HCT116 (cell line): Measurements from ENCODE around the gene PRELP. TPM values are rescaled to one million over a fixed set of nuclear protein-coding genes. Genes with fewer than 3 reads are reported as not detected.

Experiments
- ATAC-seq: fragments of 200-7000 bp; cut with Tn5 transposase; 2 replicates; pipeline ENCODE4 v1.9.1; 2020; ENCODE audit warnings: mild to moderate bottlenecking, moderate library complexity
- BruUV-seq: library from RNA; stranded (reverse); fragments of 400-500 nt; replicated peaks from 2 replicates; lab custom pipeline; 2021; lab: Mats Ljungman, UMichigan
- CTCF ChIA-PET: fragments of 300-600 bp; sonication (Branson Sonifier 250); formaldehyde crosslinking; loops from one replicate; lab custom pipeline; 2021; ENCODE audit warnings: antibody characterized with exemption; lab: Charles Lee
- POLR2A ChIA-PET: fragments of 300-600, 350-600 bp; sonication (Branson Sonifier 250); formaldehyde crosslinking; loops from one replicate; lab custom pipeline; 2021; ENCODE audit warnings: antibody characterized with exemption; lab: Charles Lee
- RAD21 ChIA-PET, 2 experiments: fragments of 300-600 bp; sonication (Branson Sonifier 250); formaldehyde crosslinking; loops; one replicate each; lab custom pipeline; 2023; ENCODE audit warnings: low total read pairs in 2 of 2; ENCODE audit not compliant: uncharacterized antibody in 2 of 2, unreplicated experiment in 2 of 2, low non-redundant PET in 1 of 2; lab: Charles Lee
- DNase-seq: peaks from one replicate; pipeline ENCODE4 v3.0.0-alpha.2; 2010; ENCODE audit warnings: low read depth, low spot score
- H2AFZ ChIP-seq: fragments of 200-600 bp; shearing (Covaris generic), sonication (generic); 2 replicates; pipeline ENCODE4 v1.6.1; 2017; ENCODE audit warnings: low read depth, mixed run types, mixed read lengths, antibody characterized with exemption, low read length; ENCODE audit not compliant: poor library complexity, severe bottlenecking
- H3K27ac ChIP-seq: 2 replicates; pipeline ENCODE4 v1.5.1; 2012; ENCODE audit warnings: low read depth, low read length
- H3K27me3 ChIP-seq: fragments of 200-600 bp; sonication (generic); 2 replicates; pipeline ENCODE4 v1.6.1; 2016; ENCODE audit warnings: mixed run types, low read length, mixed read lengths; ENCODE audit not compliant: insufficient read depth
- H3K36me3 ChIP-seq, 2 experiments: fragments of 200-500 bp in 1 of 2; fragments of 200-600 bp in 1 of 2; sonication (Bioruptor generic) in 1 of 2; sonication (generic) in 1 of 2; 2 replicates each; pipeline versions ENCODE4 v1.5.1 to v1.6.1; 2014 to 2016; ENCODE audit warnings: low read length in 2 of 2, inconsistent platforms in 1 of 2, mixed read lengths in 1 of 2, mixed run types in 1 of 2; ENCODE audit not compliant: insufficient read depth in 2 of 2, control insufficient read depth in 1 of 2
- H3K4me1 ChIP-seq, 2 experiments: fragments of 200-600 bp in 1 of 2; sonication (generic) in 1 of 2; 2 replicates each; pipeline versions ENCODE4 v1.5.1 to v1.6.1; 2012 to 2017; ENCODE audit warnings: low read length in 2 of 2, inconsistent platforms in 1 of 2, mild to moderate bottlenecking in 1 of 2, mixed read lengths in 1 of 2, mixed run types in 1 of 2, moderate library complexity in 1 of 2; ENCODE audit not compliant: insufficient read depth in 2 of 2, control insufficient read depth in 1 of 2
- H3K4me2 ChIP-seq: fragments of 200-600 bp; sonication (generic); 2 replicates; pipeline ENCODE4 v1.6.1; 2017; ENCODE audit warnings: mixed run types, low read length, mixed read lengths
- H3K4me3 ChIP-seq, 2 experiments: fragments of 200-600 bp in 1 of 2; sonication (generic) in 1 of 2; replicated peaks in 1 of 2; 2 replicates each; pipeline ENCODE4 v1.5.1; 2011 to 2016; ENCODE audit warnings: low read length in 2 of 2, control low read depth in 1 of 2, low read depth in 1 of 2, mild to moderate bottlenecking in 1 of 2, mixed read lengths in 1 of 2, mixed run types in 1 of 2
- H3K79me2 ChIP-seq: fragments of 200-600 bp; sonication (generic); 2 replicates; pipeline ENCODE4 v1.6.1; 2017; ENCODE audit warnings: mild to moderate bottlenecking, mixed run types, low read length, moderate library complexity, mixed read lengths; ENCODE audit not compliant: insufficient read depth
- H3K9ac ChIP-seq: fragments of 200-600 bp; sonication (generic); 2 replicates; pipeline ENCODE4 v1.6.1; 2016; ENCODE audit warnings: low read length, mixed read lengths
- H3K9me2 ChIP-seq: fragments of 200-600 bp; sonication (generic), shearing (Covaris generic); 2 replicates; pipeline ENCODE4 v1.6.1; 2017; ENCODE audit warnings: mixed run types, mild to moderate bottlenecking, moderate library complexity; ENCODE audit not compliant: insufficient read depth
- H3K9me3 ChIP-seq, 2 experiments: fragments of 200-500 bp in 1 of 2; fragments of 200-600 bp in 1 of 2; sonication (Bioruptor generic) in 1 of 2; sonication (generic) in 1 of 2; 2 replicates each; pipeline ENCODE4 v1.6.1; 2014 to 2017; ENCODE audit warnings: low read length in 2 of 2, mixed read lengths in 2 of 2, inconsistent platforms in 1 of 2, low read depth in 1 of 2, mild to moderate bottlenecking in 1 of 2, mixed run types in 1 of 2, moderate library complexity in 1 of 2; ENCODE audit not compliant: control insufficient read depth in 1 of 2, insufficient read depth in 1 of 2
- H4K20me1 ChIP-seq: fragments of 200-600 bp; sonication (generic), shearing (Covaris generic); 2 replicates; pipeline ENCODE4 v1.6.1; 2017; ENCODE audit warnings: mixed run types, mild to moderate bottlenecking, moderate library complexity; ENCODE audit not compliant: insufficient read depth
- CBX3 ChIP-seq: IDR thresholded peaks from 2 replicates; pipeline ENCODE4 v1.6.1; 2012; ENCODE audit warnings: low read depth
- EZH2phosphoT487 ChIP-seq: fragments of 200-600 bp; IDR thresholded peaks from 2 replicates; pipeline ENCODE4 v1.6.1; 2018; ENCODE audit warnings: antibody characterized with exemption, borderline replicate concordance
- MAX ChIP-seq: IDR thresholded peaks from 2 replicates; pipeline ENCODE4 v1.6.1; 2012
- POLR2A ChIP-seq: IDR thresholded peaks from 2 replicates; pipeline ENCODE4 v1.7.0; 2011; ENCODE audit warnings: borderline replicate concordance; ENCODE audit not compliant: insufficient read depth, insufficient read length; ENCODE audit errors: extremely low read depth
- RAD21 ChIP-seq: IDR thresholded peaks from 2 replicates; pipeline ENCODE4 v1.6.1; 2012; ENCODE audit warnings: low read depth, mild to moderate bottlenecking
- SP1 ChIP-seq: IDR thresholded peaks from 2 replicates; pipeline ENCODE4 v1.6.1; 2012; ENCODE audit warnings: low read depth
- ZFX ChIP-seq: fragments of 450-650 bp; IDR thresholded peaks from 2 replicates; pipeline ENCODE4 v1.6.1; 2017
- ZNF274 ChIP-seq: fragments of 200-500 bp; sonication (Bioruptor generic); IDR thresholded peaks from 2 replicates; pipeline ENCODE4 v1.6.1; 2014; ENCODE audit warnings: mild to moderate bottlenecking, low read depth, low read length, inconsistent platforms
- intact Hi-C: fragments of 100-400 bp; cut with micrococcal nuclease; formaldehyde crosslinking; loops from 2 replicates; pipeline ENCODE4 v1.10.0; 2022
- total RNA-seq: library from RNA; stranded (reverse); gene quantifications from one replicate; pipeline ENCODE4 v1.2.1, GENCODE V29; 2021; ENCODE audit not compliant: unreplicated experiment
- TF ChIP-seq, protein P1 (sequence below): IDR thresholded peaks from 2 replicates; pipeline ENCODE4 v1.6.1; 2012
- TF ChIP-seq, protein P2 (sequence below): IDR thresholded peaks from 2 replicates; pipeline ENCODE4 v1.6.1; 2011; ENCODE audit warnings: mild to moderate bottlenecking, low read length, moderate library complexity; ENCODE audit not compliant: insufficient replicate concordance; ENCODE audit errors: extremely low read depth

PRELP gene
- total RNA-seq, 1 experiment from 2014 or later: 0.10 TPM

- Histone ChIP-seq H3K4me3 (no peak overlapping the region), H4K20me1 (no peaks in the 10 kb centered on the region), H3K9ac (no peak overlapping the region), H3K4me2 (no peak overlapping the region), H2AFZ (no peak overlapping the region), H3K9me3 (no peaks in the 10 kb centered on the region), H3K9me2 (no peaks in the 10 kb centered on the region), H3K27me3 (peaks cover 24% of the 10 kb centered on the region), H3K36me3 (no peaks in the 10 kb centered on the region), H3K79me2 (no peaks in the 10 kb centered on the region), H3K4me1 (0 out of 4 replicates have a peak, but pooled peaks cover 0 to 3% of the 10 kb centered on the region in 2 experiments), H3K27ac (no peak overlapping the region)
- no peak for DNase-seq
- no TSS peak for BruUV-seq
- CTCF ChIA-PET: no interaction called here
- no peak for TF ChIP-seq MAX
- TF ChIP-seq ZFX: no peak
- no peak for TF ChIP-seq RAD21
- no peak for TF ChIP-seq CBX3
- TF ChIP-seq, protein P1, sequence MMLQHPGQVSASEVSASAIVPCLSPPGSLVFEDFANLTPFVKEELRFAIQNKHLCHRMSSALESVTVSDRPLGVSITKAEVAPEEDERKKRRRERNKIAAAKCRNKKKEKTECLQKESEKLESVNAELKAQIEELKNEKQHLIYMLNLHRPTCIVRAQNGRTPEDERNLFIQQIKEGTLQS: no peak
- TF ChIP-seq POLR2A: no peak
- TF ChIP-seq EZH2phosphoT487: no peak
- TF ChIP-seq, protein P2, sequence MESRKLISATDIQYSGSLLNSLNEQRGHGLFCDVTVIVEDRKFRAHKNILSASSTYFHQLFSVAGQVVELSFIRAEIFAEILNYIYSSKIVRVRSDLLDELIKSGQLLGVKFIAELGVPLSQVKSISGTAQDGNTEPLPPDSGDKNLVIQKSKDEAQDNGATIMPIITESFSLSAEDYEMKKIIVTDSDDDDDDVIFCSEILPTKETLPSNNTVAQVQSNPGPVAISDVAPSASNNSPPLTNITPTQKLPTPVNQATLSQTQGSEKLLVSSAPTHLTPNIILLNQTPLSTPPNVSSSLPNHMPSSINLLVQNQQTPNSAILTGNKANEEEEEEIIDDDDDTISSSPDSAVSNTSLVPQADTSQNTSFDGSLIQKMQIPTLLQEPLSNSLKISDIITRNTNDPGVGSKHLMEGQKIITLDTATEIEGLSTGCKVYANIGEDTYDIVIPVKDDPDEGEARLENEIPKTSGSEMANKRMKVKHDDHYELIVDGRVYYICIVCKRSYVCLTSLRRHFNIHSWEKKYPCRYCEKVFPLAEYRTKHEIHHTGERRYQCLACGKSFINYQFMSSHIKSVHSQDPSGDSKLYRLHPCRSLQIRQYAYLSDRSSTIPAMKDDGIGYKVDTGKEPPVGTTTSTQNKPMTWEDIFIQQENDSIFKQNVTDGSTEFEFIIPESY: no peak
- no peak for TF ChIP-seq ZNF274
- no peak for TF ChIP-seq SP1
- RAD21 ChIA-PET: no interaction called here
- no peak for ATAC-seq
- POLR2A ChIA-PET: no interaction called here
- intact Hi-C loops: no loop called here
Observed at GRCh38 chr1:203473281-203473680, 2.3 kb upstream of the PRELP start.
